DMS79 (cell line): ENCODE measurements around the gene POLD1.
A peak's percentile ranks its signal among the peaks of the same experiment; 100 is the strongest.
"Not testable (repeated sequence)": the region's sequence is repeated elsewhere in the genome, so short reads cannot be mapped to it uniquely, and the experiment has no call there.

Experiments
- DNase-seq: peaks from one replicate; lab custom pipeline; 2025; lab: John Stamatoyannopoulos, UW

The POLD1 gene

DNA sequence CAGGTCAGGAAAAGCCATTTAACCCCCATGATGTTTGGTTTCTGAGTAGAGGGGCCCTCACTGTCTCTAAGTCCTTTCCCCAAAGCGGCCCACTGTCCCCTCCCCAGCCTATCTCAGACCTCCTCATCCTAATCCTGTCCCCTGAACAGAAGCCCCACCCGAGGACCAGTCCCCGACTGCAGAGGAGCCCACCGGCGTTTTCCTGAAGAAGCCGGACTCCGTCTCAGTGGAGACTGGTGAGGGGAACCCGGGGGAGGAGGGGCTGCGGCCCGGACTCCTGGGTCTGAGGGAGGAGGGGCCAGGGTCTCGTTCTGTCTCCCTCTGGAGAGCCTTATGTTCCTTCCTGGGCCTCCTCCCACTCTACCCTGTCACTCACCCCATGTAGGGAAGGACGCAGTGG lies 51.5 kb downstream of the POLD1 start:
- DNase-seq, result no peak

- DNase-seq, result no peak
These were observed 53.8 kb downstream of the POLD1 start for GRCh38 chr19:50437862-50438449.

DNA sequence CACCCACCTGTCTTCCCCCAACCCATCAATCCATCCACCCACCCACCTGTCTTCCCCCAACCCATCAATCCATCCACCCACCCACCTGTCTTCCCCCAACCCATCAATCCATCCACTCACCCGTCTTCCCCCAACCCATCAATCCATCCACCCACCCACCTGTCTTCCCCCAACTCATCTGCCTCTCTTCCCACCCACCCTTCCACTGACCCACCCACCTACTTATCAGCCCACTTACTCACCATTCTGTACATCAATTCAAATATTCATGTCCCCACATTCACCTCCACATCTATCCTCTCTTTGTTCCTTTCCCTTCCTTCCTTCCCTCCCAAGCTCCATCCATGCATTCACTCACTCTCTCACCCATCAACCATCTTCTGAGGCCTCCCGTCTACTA lies 55.0 kb downstream of the POLD1 start:
- not testable (repeated sequence) for DNase-seq

DNA sequence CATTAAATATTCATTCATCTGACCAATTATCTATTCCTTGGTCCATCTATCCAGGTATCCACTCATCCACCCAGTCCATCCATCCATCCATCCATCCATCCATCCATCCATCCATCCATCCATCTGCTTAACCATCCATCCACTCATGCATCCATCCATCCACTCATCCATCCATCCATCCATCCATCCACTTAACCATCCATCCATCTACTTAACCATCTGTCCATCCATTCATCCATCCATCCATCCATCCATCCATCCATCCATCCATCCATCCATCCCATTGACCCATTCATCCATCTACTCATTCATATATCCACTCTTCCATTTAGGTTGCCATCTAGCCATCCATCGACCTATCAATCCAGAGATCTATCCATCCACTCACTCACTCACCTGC lies 59.9 kb downstream of the POLD1 start:
- no peak for DNase-seq

- no peak for DNase-seq
These were observed 62.9 kb downstream of the POLD1 start for GRCh38 chr19:50447053-50447452.

GRCh38 chr19:50447750-50448149 lies 63.6 kb downstream of the POLD1 start:
- no peak for DNase-seq

DNA sequence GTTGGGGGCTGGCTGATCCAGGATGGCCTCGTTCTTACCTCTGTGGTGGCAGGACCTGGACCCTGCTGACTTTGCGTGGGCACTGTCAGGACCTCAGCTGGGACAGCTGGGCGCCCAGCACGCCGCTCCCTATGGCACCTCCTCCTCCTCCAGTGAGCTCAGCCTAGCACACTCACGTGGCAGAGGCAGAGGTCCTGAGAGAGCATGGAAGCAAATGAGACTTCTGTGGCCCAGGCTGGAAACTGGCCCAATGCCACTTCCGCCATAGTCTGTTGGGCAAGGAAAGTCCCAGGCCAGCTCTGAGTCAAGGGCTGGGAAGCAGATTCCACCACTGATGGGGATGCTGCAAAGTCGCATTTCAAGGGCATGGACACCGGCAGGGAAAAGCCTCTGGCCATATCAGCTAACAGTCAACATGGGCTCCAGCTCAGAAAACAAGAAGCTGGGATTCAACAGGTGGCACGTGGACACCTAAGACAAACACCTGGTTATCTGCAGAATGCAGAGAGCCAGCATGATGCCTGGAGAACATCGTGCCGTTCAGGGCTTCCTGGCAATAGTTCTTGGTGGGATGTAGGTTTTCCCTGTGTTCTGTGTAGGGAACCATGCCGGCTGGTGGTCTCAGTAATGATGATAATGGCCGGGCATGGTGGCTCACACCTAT lies 65.2 kb downstream of the POLD1 start:
- no peak for DNase-seq

- DNase-seq, result no peak
These were observed 66.4 kb downstream of the POLD1 start for GRCh38 chr19:50450369-50451222.

DNA sequence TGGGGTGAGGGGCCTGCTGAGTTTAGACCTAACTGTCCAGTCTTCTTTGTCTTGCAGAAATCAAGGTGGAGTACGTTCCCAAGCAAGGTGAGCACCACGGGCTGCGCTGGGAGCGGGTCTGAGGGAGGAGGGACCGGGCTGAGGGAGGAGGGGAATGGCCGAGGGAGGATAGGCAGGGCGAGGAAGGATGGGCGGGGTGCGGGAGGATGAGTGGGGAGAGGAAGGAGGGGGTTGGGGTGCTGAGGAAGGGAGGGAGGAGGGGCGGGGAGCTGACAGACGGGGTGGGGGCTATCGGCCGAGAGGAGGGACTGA lies 67.0 kb downstream of the POLD1 start:
- no peak for DNase-seq

- no peak for DNase-seq
These were observed 69.1 kb downstream of the POLD1 start for GRCh38 chr19:50453243-50453642.

- no peak for DNase-seq
These were observed 71.8 kb downstream of the POLD1 start for GRCh38 chr19:50455992-50456391.

- no peak for DNase-seq
These were observed 73.2 kb downstream of the POLD1 start for GRCh38 chr19:50457300-50457699.

DNA sequence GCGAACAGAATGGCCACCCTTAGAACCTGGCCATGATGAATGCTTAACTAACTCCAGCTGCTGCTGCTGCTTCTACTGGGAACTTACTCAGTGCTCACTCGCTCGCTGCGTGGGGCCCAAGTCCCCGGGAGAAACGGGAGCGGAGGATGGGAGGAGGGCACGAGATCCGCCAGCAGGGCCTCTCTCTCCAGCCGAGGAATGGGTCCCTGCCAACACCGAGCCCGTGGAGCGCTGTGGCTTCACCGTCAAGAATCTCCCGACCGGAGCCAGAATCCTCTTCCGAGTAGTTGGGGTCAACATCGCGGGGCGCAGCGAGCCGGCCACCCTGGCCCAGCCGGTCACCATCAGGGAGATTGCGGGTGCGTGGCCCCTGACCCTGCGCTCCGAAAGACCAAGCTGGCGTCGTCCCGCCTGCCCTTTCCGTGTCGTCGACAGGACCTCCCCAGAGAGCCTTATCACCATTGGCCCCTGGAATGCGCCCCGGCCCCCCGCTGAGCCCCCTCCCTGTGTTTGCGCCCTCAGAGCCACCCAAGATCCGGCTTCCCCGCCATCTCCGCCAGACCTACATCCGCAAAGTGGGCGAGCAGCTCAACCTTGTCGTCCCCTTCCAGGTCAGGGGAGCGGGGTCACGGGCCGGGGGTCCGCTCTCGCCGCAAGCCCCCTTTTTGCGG lies 74.4 kb downstream of the POLD1 start:
- DNase-seq, result no peak

- DNase-seq, result no peak
These were observed 74.9 kb downstream of the POLD1 start for GRCh38 chr19:50459067-50459456.

GRCh38 chr19:50459638-50460037 lies 75.5 kb downstream of the POLD1 start:
- DNase-seq, result no peak

- no peak for DNase-seq
These were observed 76.1 kb downstream of the POLD1 start for GRCh38 chr19:50460161-50460765.

GRCh38 chr19:50461066-50461875 lies 77.1 kb downstream of the POLD1 start:
- DNase-seq, result peak; percentile 35

DNA sequence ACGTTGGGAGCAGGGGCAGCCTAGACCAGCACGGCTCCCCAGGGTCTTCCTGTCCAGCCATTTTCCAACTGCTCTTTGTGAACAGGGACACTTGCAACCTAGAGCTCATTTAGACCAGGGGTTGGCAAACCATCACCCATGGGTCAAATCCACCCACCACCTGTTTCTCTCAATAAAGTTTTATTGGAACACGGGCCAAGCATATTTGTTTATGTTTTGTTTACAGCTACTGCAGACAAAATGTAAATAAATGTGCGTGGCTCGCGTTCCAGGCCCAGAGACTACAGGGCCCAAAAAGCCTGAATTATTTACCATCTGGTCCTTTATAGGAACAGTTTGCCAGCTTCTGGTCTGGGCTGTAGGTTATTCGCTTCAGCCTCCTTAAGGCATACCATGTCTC lies 78.8 kb downstream of the POLD1 start:
- no peak for DNase-seq

- DNase-seq, result no peak
These were observed 80.2 kb downstream of the POLD1 start for GRCh38 chr19:50464348-50464747.

DNA sequence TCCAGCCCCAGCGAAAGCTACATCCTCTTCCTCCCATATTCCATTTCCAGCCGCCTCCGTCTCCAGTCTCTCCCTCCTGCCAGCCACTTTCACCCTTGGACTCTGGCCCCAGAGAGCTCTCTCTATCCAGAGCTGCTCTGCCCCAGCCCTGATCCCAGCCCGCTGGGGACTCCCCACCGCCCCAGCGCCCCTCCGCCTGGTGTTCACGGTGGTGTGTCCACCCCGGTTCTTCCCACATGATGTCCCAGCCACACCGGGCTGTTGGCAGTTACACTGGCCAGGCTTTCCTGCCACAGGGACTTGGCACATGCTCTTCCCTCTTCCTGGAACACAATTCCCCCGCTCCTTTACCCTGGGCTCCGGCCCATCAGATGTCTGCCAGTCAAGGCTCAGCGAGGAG lies 80.9 kb downstream of the POLD1 start:
- no peak for DNase-seq

DNA sequence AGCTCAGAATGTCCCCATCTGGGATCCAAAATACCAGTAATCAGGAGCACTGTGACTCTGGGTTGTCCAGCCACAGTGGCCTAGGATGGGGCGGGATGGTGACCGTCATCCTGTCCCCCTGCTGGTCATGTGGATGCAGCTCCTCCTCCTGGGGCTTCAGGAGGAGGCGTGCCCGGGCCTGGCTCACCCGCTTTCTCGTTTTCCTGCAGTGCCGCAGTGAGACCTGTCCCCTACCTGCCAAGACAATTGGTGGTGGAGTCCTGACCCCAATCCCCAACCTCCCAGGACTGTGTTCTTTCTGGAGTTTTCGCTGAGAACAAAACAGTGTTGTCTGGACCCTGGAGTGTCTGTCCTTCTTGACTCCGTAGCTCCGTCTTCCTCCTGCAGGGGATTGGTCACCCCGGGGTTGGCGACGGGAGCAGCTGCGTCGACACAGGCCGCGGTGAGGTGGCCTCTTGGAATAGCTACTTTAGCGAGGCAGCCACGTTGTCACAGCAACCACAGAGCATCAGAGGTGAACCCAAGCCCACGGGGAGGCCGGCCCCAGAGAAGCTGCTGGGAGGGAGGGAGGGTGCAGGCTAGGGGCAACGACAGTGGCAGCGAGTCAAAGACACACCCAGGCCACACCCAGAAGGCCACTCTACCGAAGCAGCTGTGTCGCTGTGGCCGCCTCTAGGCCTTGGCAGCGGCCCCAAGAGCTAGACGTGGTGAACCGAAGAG lies 82.0 kb downstream of the POLD1 start:
- peak; percentile 92 for DNase-seq
